K562 (cell line): ENCODE results near the gene NYAP2.

Source experiments
- ATF2 ChIP-seq: sonication (generic); formaldehyde crosslinking; IDR thresholded peaks from 2 replicates; pipeline ENCODE4 v1.8.1; 2022; ENCODE audit warnings: missing genetic modification reagents
- DACH1 ChIP-seq: fragments of 450-650 bp; IDR thresholded peaks from 2 replicates; pipeline ENCODE4 v1.6.1; 2018; ENCODE audit not compliant: partially characterized antibody
- E2F1 ChIP-seq: sonication (generic); formaldehyde crosslinking; IDR thresholded peaks from 2 replicates; pipeline ENCODE4 v1.8.1; 2023; ENCODE audit warnings: mild to moderate bottlenecking, missing genetic modification reagents, moderate library complexity
- EP300 ChIP-seq: IDR thresholded peaks from 2 replicates; pipeline ENCODE4 v1.6.1; 2012; ENCODE audit warnings: low read length, improper control_type of control experiment
- FOXK1 ChIP-seq: sonication (generic); formaldehyde crosslinking; IDR thresholded peaks from 2 replicates; pipeline ENCODE4 v1.8.0; 2022; ENCODE audit warnings: missing genetic modification reagents, mild to moderate bottlenecking, borderline replicate concordance
- IRF1 ChIP-seq: sonication (generic); formaldehyde crosslinking; IDR thresholded peaks from 2 replicates; pipeline ENCODE4 v1.8.0; 2022; ENCODE audit warnings: missing genetic modification reagents, mild to moderate bottlenecking, borderline replicate concordance
- NR2C1 ChIP-seq, 2 experiments: fragments of 450-650 bp; IDR thresholded peaks; 2 replicates each; pipeline ENCODE4 v1.6.1; 2017; ENCODE audit warnings: mild to moderate bottlenecking in 2 of 2, antibody characterized with exemption in 1 of 2, inconsistent platforms in 1 of 2, missing compliant biosample characterization in 1 of 2, missing genetic modification characterization in 1 of 2
- POLR2A ChIP-seq: fragments of 450-650 bp; conservative IDR thresholded peaks from 2 replicates; pipeline ENCODE4 v1.6.1; 2016
- TAF7 ChIP-seq: fragments of 450-650 bp; IDR thresholded peaks from 2 replicates; pipeline ENCODE4 v1.6.1; 2016; ENCODE audit warnings: missing genetic modification characterization, missing compliant biosample characterization
- TBP ChIP-seq: optimal IDR thresholded peaks from 2 replicates; pipeline ENCODE3; 2011; ENCODE audit warnings: low read depth, low read length, improper control_type of control experiment
- ZKSCAN1 ChIP-seq: fragments of 150-350 bp; IDR thresholded peaks from 2 replicates; pipeline ENCODE4 v1.6.1; 2016; ENCODE audit warnings: low read depth, low read length
- ZNF280B ChIP-seq: fragments of 250-450 bp; sonication (Bioruptor Pico); IDR thresholded peaks from 2 replicates; pipeline ENCODE4 v1.5.1; 2021; ENCODE audit warnings: mild to moderate bottlenecking

GRCh38 chr2:225598897-225599296 lies 199.4 kb downstream of the NYAP2 start:
- no peak for TF ChIP-seq TAF7 (tag)
- TF ChIP-seq E2F1 = no peak
- no peak for TF ChIP-seq ZKSCAN1
- no peak for TF ChIP-seq NR2C1 (IDR thresholded peaks at IDR 0.05)
- TF ChIP-seq NR2C1 (tag; IDR thresholded peaks at IDR 0.05) = no peak
- no peak for TF ChIP-seq FOXK1 (CRISPR knock-in tag)
- TF ChIP-seq POLR2A = no peak
- no peak for TF ChIP-seq DACH1
- no peak for TF ChIP-seq IRF1 (CRISPR knock-in tag)
- no peak for TF ChIP-seq ZNF280B (CRISPR knock-in tag)
- TF ChIP-seq EP300 = no peak
- no peak for TF ChIP-seq ATF2
- TF ChIP-seq TBP = no peak
